GM10248 (cell line): ENCODE results near the gene EYA3.
A peak's percentile ranks its signal among the peaks of the same experiment; 100 is the strongest.

ENCODE experiments used
- CTCF ChIA-PET: fragments of 300-600 bp; sonication (Branson Sonifier 250); formaldehyde crosslinking; extraction: SDS; loops from one replicate; lab custom pipeline; 2021; ENCODE audit warnings: antibody characterized with exemption; lab: Yijun Ruan, JAX
- POLR2A ChIA-PET: fragments of 350-650 bp; sonication (Branson Sonifier 250); formaldehyde crosslinking; extraction: SDS; loops from one replicate; lab custom pipeline; 2020; ENCODE audit warnings: antibody characterized with exemption; lab: Yijun Ruan, JAX
- DNase-seq: peaks from one replicate; pipeline ENCODE4 v3.0.0; 2012; ENCODE audit errors: extremely low spot score
- CTCF ChIP-seq: IDR thresholded peaks from 2 replicates; pipeline ENCODE4 v1.5.1; 2012; ENCODE audit warnings: mild to moderate bottlenecking, low read depth; ENCODE audit errors: extremely low read depth, missing control alignments, control extremely low read depth

The EYA3 gene

GRCh38 chr1:28056129-28056925 lies 32.1 kb downstream of the EYA3 start:
- ChIA-PET CTCF (interaction anchor here (1.2 to 2.3 kb wide), 4 partner anchors 11 to 35 kb away, joined by 3 to 7 read pairs (median 6); no protein-coding TSS in a partner anchor), POLR2A (no interaction called here)
- DNase-seq, result peak; percentile 39
- TF ChIP-seq CTCF, result no peak

GRCh38 chr1:28050776-28051175 lies 37.6 kb downstream of the EYA3 start:
- no peak for DNase-seq
- CTCF ChIA-PET, result interaction anchor here (1.8 kb wide), 1 partner anchor 8 kb away, joined by 4 read pairs; no protein-coding TSS in a partner anchor
- no peak for TF ChIP-seq CTCF
- POLR2A ChIA-PET, result no interaction called here

- DNase-seq, result no peak
- CTCF ChIA-PET, result interaction anchor here (1.3 kb wide), 2 partner anchors 44 to 162 kb away, joined by 3 to 4 read pairs; no protein-coding TSS in a partner anchor
- TF ChIP-seq CTCF, result no peak
- POLR2A ChIA-PET, result no interaction called here
Observed at GRCh38 chr1:28046716-28047115, 41.7 kb downstream of the EYA3 start.

- CTCF ChIA-PET, result no interaction called here
- no peak for TF ChIP-seq CTCF
- POLR2A ChIA-PET, result no interaction called here
- DNase-seq, result no peak
Observed at GRCh38 chr1:28045777-28046176, 42.6 kb downstream of the EYA3 start.

GRCh38 chr1:28044399-28044798 lies 44.0 kb downstream of the EYA3 start:
- CTCF ChIA-PET, result interaction anchor here (1.3 kb wide), 1 partner anchor 17 kb away, joined by 3 read pairs; no protein-coding TSS in a partner anchor
- POLR2A ChIA-PET, result no interaction called here
- TF ChIP-seq CTCF, result no peak
- DNase-seq, result no peak

GRCh38 chr1:28039341-28039740 lies 49.1 kb downstream of the EYA3 start:
- POLR2A ChIA-PET, result no interaction called here
- CTCF ChIA-PET, result interaction anchor here (1.2 to 1.8 kb wide), 4 partner anchors 9 to 101 kb away, joined by 3 to 4 read pairs (median 4); no protein-coding TSS in a partner anchor
- no peak for DNase-seq
- no peak for TF ChIP-seq CTCF
